K562 (cell line): ENCODE measurements around the gene PRXL2B.

Experiments used
- BHLHE40 ChIP-seq: IDR thresholded peaks from 2 replicates; pipeline ENCODE4 v1.6.1; 2011; ENCODE audit warnings: low read length, improper control_type of control experiment
- ETV6 ChIP-seq, 3 experiments: fragments of 150-350 bp in 1 of 3; sonication (generic) in 1 of 3; formaldehyde crosslinking in 1 of 3; IDR thresholded peaks; 2 replicates each; pipeline versions ENCODE4 v1.6.1 to v1.8.0; 2014 to 2022; ENCODE audit warnings: borderline replicate concordance in 2 of 3, low read depth in 2 of 3, antibody characterized with exemption in 1 of 3, low read length in 1 of 3, mild to moderate bottlenecking in 1 of 3, missing genetic modification reagents in 1 of 3
- FOXM1 ChIP-seq, 2 experiments: fragments of 450-650 bp in 1 of 2; sonication (generic) in 1 of 2; formaldehyde crosslinking in 1 of 2; IDR thresholded peaks; 2 replicates each; pipeline versions ENCODE4 v1.6.1 to v1.9.0; 2017 to 2022; ENCODE audit warnings: low read depth in 2 of 2, mild to moderate bottlenecking in 2 of 2, missing genetic modification reagents in 1 of 2, moderate library complexity in 1 of 2
- NFYB ChIP-seq: IDR thresholded peaks from 2 replicates; pipeline ENCODE4 v1.6.1; 2011; ENCODE audit warnings: mild to moderate bottlenecking, moderate library complexity; ENCODE audit not compliant: insufficient read length; ENCODE audit errors: extremely low read depth
- YY1 ChIP-seq, 3 experiments: IDR thresholded peaks; 2 replicates each; pipeline ENCODE4 v1.6.1; 2011; ENCODE audit warnings: low read length in 2 of 3, mild to moderate bottlenecking in 2 of 3, moderate library complexity in 2 of 3, borderline replicate concordance in 1 of 3, control low read depth in 1 of 3, low read depth in 1 of 3; ENCODE audit not compliant: insufficient read depth in 3 of 3, insufficient replicate concordance in 2 of 3, control insufficient read depth in 1 of 3, insufficient read length in 1 of 3; ENCODE audit errors: extremely low read depth in 1 of 3

DNA sequence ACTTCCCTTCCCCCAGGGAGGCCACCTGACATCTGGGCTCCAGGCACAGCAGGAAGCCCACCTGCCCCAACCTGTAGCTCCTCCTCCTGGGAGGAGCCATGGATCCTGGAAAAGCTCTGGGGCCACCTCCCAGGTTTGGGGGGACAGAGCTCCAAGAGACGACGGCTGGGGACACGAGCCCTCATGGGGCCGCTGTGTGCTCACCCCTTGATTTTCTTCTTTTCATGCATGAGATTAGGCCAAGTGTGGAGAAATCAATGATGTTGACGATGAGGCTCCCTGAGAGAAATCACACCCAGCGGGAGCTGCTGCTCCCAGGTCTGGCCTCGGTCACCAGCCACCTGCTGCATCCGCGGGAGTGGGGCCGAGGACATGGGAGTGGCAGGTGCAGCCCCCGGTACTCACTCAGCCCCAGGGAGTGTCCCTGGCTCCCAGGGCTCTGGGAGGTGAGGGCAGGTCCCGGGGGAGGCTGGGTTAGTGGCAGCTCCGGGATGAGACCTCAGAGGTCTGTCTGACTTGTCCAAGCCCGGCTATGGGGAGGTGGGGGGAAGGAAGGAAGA, 21.7 kb upstream of the PRXL2B start:
- no peak for TF ChIP-seq BHLHE40
- no peak for TF ChIP-seq NFYB
- no peak for TF ChIP-seq ETV6 (IDR thresholded peaks at IDR 0.05; ENCODE audit: borderline replicate concordance in 1 of 2, low read depth in 2 of 2, low read length in 1 of 2)
- TF ChIP-seq ETV6 (CRISPR knock-in tag; IDR thresholded peaks at IDR 0.05; ENCODE audit: borderline replicate concordance): no peak
- no peak for TF ChIP-seq YY1 (IDR thresholded peaks at IDR 0.05; ENCODE audit: borderline replicate concordance in 1 of 3, control insufficient read depth in 1 of 3, extremely low read depth in 1 of 3, insufficient read depth in 3 of 3, insufficient read length in 1 of 3, insufficient replicate concordance in 2 of 3, low read depth in 1 of 3, low read length in 2 of 3)
- TF ChIP-seq FOXM1 (IDR thresholded peaks at IDR 0.05; ENCODE audit: low read depth): no peak
- no peak for TF ChIP-seq FOXM1 (CRISPR knock-in tag; IDR thresholded peaks at IDR 0.05; ENCODE audit: low read depth)
